GM23248 (cell line): ENCODE data around the gene TEX53.

ENCODE experiments used
- EZH2 ChIP-seq: fragments of 200-600 bp; sonication (generic); IDR thresholded peaks from 2 replicates; pipeline ENCODE4 v1.6.1; 2018; ENCODE audit warnings: antibody characterized with exemption, mild to moderate bottlenecking; ENCODE audit not compliant: insufficient read depth, poor library complexity, severe bottlenecking
- EZH2phosphoT487 ChIP-seq: fragments of 200-600 bp; sonication (generic); IDR thresholded peaks from 2 replicates; pipeline ENCODE4 v1.6.1; 2018; ENCODE audit warnings: antibody characterized with exemption, moderate library complexity, mild to moderate bottlenecking, low read depth; ENCODE audit not compliant: insufficient read depth

DNA sequence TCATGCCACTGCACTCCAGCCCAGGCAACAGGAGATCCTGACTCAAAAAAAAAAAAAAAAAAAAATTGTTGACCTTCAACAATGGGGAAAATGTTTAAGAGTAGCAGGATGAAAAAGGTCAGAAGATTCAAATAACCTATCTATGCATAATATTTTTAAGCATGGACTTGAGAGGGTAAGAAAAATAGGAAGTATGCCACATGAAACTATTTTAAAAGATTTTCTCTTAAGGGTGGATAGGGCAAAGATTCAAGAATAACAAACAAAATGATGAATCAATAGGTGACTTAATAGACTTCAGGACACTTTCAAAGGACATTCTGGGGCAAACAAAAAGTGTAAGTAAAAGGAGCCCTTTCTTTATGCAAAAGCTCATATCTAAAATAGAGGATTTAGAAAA lies 21.2 kb upstream of the TEX53 start:
- no peak for TF ChIP-seq EZH2
- TF ChIP-seq EZH2phosphoT487: no peak
